ENCODE data around the gene ITIH5.

The ITIH5 gene

GRCh38 chr10:7625836-7626235 is 40.9 kb downstream of the ITIH5 start:
- DNase-seq, result no peak

GRCh38 chr10:7625009-7625408 is 41.8 kb downstream of the ITIH5 start:
- DNase-seq, result no peak

GRCh38 chr10:7622969-7623368 is 43.8 kb downstream of the ITIH5 start:
- DNase-seq, result no peak

- DNase-seq, result no peak
Measured at GRCh38 chr10:7618461-7618860, 48.3 kb downstream of the ITIH5 start.

- no peak for DNase-seq
Measured at GRCh38 chr10:7611909-7612308, 54.9 kb downstream of the ITIH5 start.

GRCh38 chr10:7610651-7611389 is 55.9 kb downstream of the ITIH5 start:
- DNase-seq, result no peak

GRCh38 chr10:7610026-7610425 is 56.7 kb downstream of the ITIH5 start:
- DNase-seq, result no peak

- DNase-seq, result no peak
Measured at GRCh38 chr10:7609556-7609955, 57.2 kb downstream of the ITIH5 start.

GRCh38 chr10:7608001-7608400 is 58.8 kb downstream of the ITIH5 start:
- DNase-seq, result no peak

- DNase-seq, result no peak
Measured at GRCh38 chr10:7606951-7607404, 59.8 kb downstream of the ITIH5 start.

- no peak for DNase-seq
Measured at GRCh38 chr10:7605565-7606295, 61.0 kb downstream of the ITIH5 start.

GRCh38 chr10:7601023-7601656 is 65.6 kb downstream of the ITIH5 start:
- DNase-seq, result no peak

GRCh38 chr10:7598771-7599170 is 68.0 kb downstream of the ITIH5 start:
- no peak for DNase-seq

GRCh38 chr10:7596356-7596755 is 70.4 kb downstream of the ITIH5 start:
- DNase-seq, result no peak

GRCh38 chr10:7593905-7594304 is 72.9 kb downstream of the ITIH5 start:
- DNase-seq, result no peak

- no peak for DNase-seq
Measured at GRCh38 chr10:7593063-7593462, 73.7 kb downstream of the ITIH5 start.

GRCh38 chr10:7592627-7593026 is 74.1 kb downstream of the ITIH5 start:
- no peak for DNase-seq

GRCh38 chr10:7590271-7590670 is 76.5 kb downstream of the ITIH5 start:
- no peak for DNase-seq

- DNase-seq, result no peak
Measured at GRCh38 chr10:7589748-7590147, 77.0 kb downstream of the ITIH5 start.

- DNase-seq, result no peak
Measured at GRCh38 chr10:7587865-7588188, 78.9 kb downstream of the ITIH5 start.

GRCh38 chr10:7587168-7587864 is 79.5 kb downstream of the ITIH5 start:
- DNase-seq, result no peak

GRCh38 chr10:7585228-7585627 is 81.5 kb downstream of the ITIH5 start:
- DNase-seq, result no peak

- no peak for DNase-seq
Measured at GRCh38 chr10:7583626-7584025, 83.1 kb downstream of the ITIH5 start.

Measured in central memory CD4-positive, alpha-beta T cell (primary cell).